ENCODE results near the gene GGT6.

The GGT6 gene

GRCh38 chr17:4574448-4575045 lies 14.2 kb upstream of the GGT6 start:
- H3K9me3 ChIP-seq (ENCODE audit: control insufficient read depth, insufficient read depth, low read depth, low read length) = no peaks in the 10 kb centered on the region
- H3K27me3 ChIP-seq (ENCODE audit: control insufficient read depth, insufficient read depth, low read length) = no peaks in the 10 kb centered on the region
- no peak overlapping the region for H3K4me3 ChIP-seq (ENCODE audit: low read depth, low read length)
- H3K36me3 ChIP-seq (ENCODE audit: control insufficient read depth, insufficient read depth, low read length) = no peaks in the 10 kb centered on the region
- H3K4me1 ChIP-seq (ENCODE audit: control insufficient read depth, insufficient read depth, low read length) = peaks cover 26% of the 10 kb centered on the region
- H3K9ac ChIP-seq (ENCODE audit: low read length) = no peak overlapping the region
- no peak overlapping the region for H3K27ac ChIP-seq (ENCODE audit: low read depth, low read length)

GRCh38 chr17:4573669-4574068 lies 13.3 kb upstream of the GGT6 start:
- Histone ChIP-seq H3K9me3 (ENCODE audit: control insufficient read depth, insufficient read depth, low read depth, low read length) (no peaks in the 10 kb centered on the region), H3K27ac (ENCODE audit: low read depth, low read length) (no peak overlapping the region), H3K4me3 (ENCODE audit: low read depth, low read length) (no peak overlapping the region), H3K36me3 (ENCODE audit: control insufficient read depth, insufficient read depth, low read length) (no peaks in the 10 kb centered on the region), H3K27me3 (ENCODE audit: control insufficient read depth, insufficient read depth, low read length) (no peaks in the 10 kb centered on the region), H3K9ac (ENCODE audit: low read length) (no peak overlapping the region), H3K4me1 (ENCODE audit: control insufficient read depth, insufficient read depth, low read length) (peaks cover 26% of the 10 kb centered on the region)

GRCh38 chr17:4573115-4573514 lies 12.7 kb upstream of the GGT6 start:
- H3K9ac ChIP-seq (ENCODE audit: low read length) = no peak overlapping the region
- no peaks in the 10 kb centered on the region for H3K36me3 ChIP-seq (ENCODE audit: control insufficient read depth, insufficient read depth, low read length)
- H3K27me3 ChIP-seq (ENCODE audit: control insufficient read depth, insufficient read depth, low read length) = no peaks in the 10 kb centered on the region
- H3K4me1 ChIP-seq (ENCODE audit: control insufficient read depth, insufficient read depth, low read length) = peaks cover 29% of the 10 kb centered on the region
- H3K9me3 ChIP-seq (ENCODE audit: control insufficient read depth, insufficient read depth, low read depth, low read length) = no peaks in the 10 kb centered on the region
- no peak overlapping the region for H3K4me3 ChIP-seq (ENCODE audit: low read depth, low read length)
- no peak overlapping the region for H3K27ac ChIP-seq (ENCODE audit: low read depth, low read length)

- no peak overlapping the region for H3K4me3 ChIP-seq (ENCODE audit: low read depth, low read length)
- peaks cover 25% of the 10 kb centered on the region for H3K4me1 ChIP-seq (ENCODE audit: control insufficient read depth, insufficient read depth, low read length)
- no peaks in the 10 kb centered on the region for H3K9me3 ChIP-seq (ENCODE audit: control insufficient read depth, insufficient read depth, low read depth, low read length)
- H3K9ac ChIP-seq (ENCODE audit: low read length) = no peak overlapping the region
- H3K36me3 ChIP-seq (ENCODE audit: control insufficient read depth, insufficient read depth, low read length) = no peaks in the 10 kb centered on the region
- H3K27me3 ChIP-seq (ENCODE audit: control insufficient read depth, insufficient read depth, low read length) = no peaks in the 10 kb centered on the region
- no peak overlapping the region for H3K27ac ChIP-seq (ENCODE audit: low read depth, low read length)
Observed at GRCh38 chr17:4572131-4572530, 11.8 kb upstream of the GGT6 start.

GRCh38 chr17:4569591-4569990 lies 9.2 kb upstream of the GGT6 start:
- no peak overlapping the region for H3K9ac ChIP-seq (ENCODE audit: low read length)
- no peaks in the 10 kb centered on the region for H3K36me3 ChIP-seq (ENCODE audit: control insufficient read depth, insufficient read depth, low read length)
- H3K4me1 ChIP-seq (ENCODE audit: control insufficient read depth, insufficient read depth, low read length) = peaks cover 6% of the 10 kb centered on the region
- no peaks in the 10 kb centered on the region for H3K9me3 ChIP-seq (ENCODE audit: control insufficient read depth, insufficient read depth, low read depth, low read length)
- no peak overlapping the region for H3K27ac ChIP-seq (ENCODE audit: low read depth, low read length)
- no peak overlapping the region for H3K4me3 ChIP-seq (ENCODE audit: low read depth, low read length)
- no peaks in the 10 kb centered on the region for H3K27me3 ChIP-seq (ENCODE audit: control insufficient read depth, insufficient read depth, low read length)

- Histone ChIP-seq H3K27me3 (ENCODE audit: control insufficient read depth, insufficient read depth, low read length) (no peaks in the 10 kb centered on the region), H3K27ac (ENCODE audit: low read depth, low read length) (no peak overlapping the region), H3K9ac (ENCODE audit: low read length) (no peak overlapping the region), H3K4me1 (ENCODE audit: control insufficient read depth, insufficient read depth, low read length) (peaks cover 6% of the 10 kb centered on the region), H3K4me3 (ENCODE audit: low read depth, low read length) (no peak overlapping the region), H3K36me3 (ENCODE audit: control insufficient read depth, insufficient read depth, low read length) (no peaks in the 10 kb centered on the region), H3K9me3 (ENCODE audit: control insufficient read depth, insufficient read depth, low read depth, low read length) (no peaks in the 10 kb centered on the region)
Observed at GRCh38 chr17:4566785-4567184, 6.4 kb upstream of the GGT6 start.

GRCh38 chr17:4565209-4566141 lies 5.1 kb upstream of the GGT6 start:
- Histone ChIP-seq H3K27ac (ENCODE audit: low read depth, low read length) (no peak overlapping the region), H3K9me3 (ENCODE audit: control insufficient read depth, insufficient read depth, low read depth, low read length) (no peaks in the 10 kb centered on the region), H3K4me3 (ENCODE audit: low read depth, low read length) (no peak overlapping the region), H3K27me3 (ENCODE audit: control insufficient read depth, insufficient read depth, low read length) (no peaks in the 10 kb centered on the region), H3K36me3 (ENCODE audit: control insufficient read depth, insufficient read depth, low read length) (no peaks in the 10 kb centered on the region), H3K9ac (ENCODE audit: low read length) (no peak overlapping the region), H3K4me1 (ENCODE audit: control insufficient read depth, insufficient read depth, low read length) (peaks cover 9% of the 10 kb centered on the region)

GRCh38 chr17:4562015-4562969 lies 1.9 kb upstream of the GGT6 start:
- Histone ChIP-seq H3K4me3 (ENCODE audit: low read depth, low read length) (no peak overlapping the region), H3K4me1 (ENCODE audit: control insufficient read depth, insufficient read depth, low read length) (peaks cover 7% of the 10 kb centered on the region; the same call in 1 of the 2 replicates), H3K9ac (ENCODE audit: low read length) (no peak overlapping the region), H3K9me3 (ENCODE audit: control insufficient read depth, insufficient read depth, low read depth, low read length) (no peaks in the 10 kb centered on the region), H3K36me3 (ENCODE audit: control insufficient read depth, insufficient read depth, low read length) (no peaks in the 10 kb centered on the region), H3K27ac (ENCODE audit: low read depth, low read length) (no peak overlapping the region), H3K27me3 (ENCODE audit: control insufficient read depth, insufficient read depth, low read length) (no peaks in the 10 kb centered on the region)

GRCh38 chr17:4560837-4561256 lies 470 bp upstream of the GGT6 start:
- H3K27me3 ChIP-seq (ENCODE audit: control insufficient read depth, insufficient read depth, low read length) = no peaks in the 10 kb centered on the region
- H3K27ac ChIP-seq (ENCODE audit: low read depth, low read length) = no peak overlapping the region
- H3K9ac ChIP-seq (ENCODE audit: low read length) = no peak overlapping the region

GRCh38 chr17:4559966-4560365 lies 411 bp downstream of the GGT6 start:
- H3K36me3 ChIP-seq (ENCODE audit: control insufficient read depth, insufficient read depth, low read length) = no peaks in the 10 kb centered on the region
- no peak overlapping the region for H3K9ac ChIP-seq (ENCODE audit: low read length)
- no peaks in the 10 kb centered on the region for H3K9me3 ChIP-seq (ENCODE audit: control insufficient read depth, insufficient read depth, low read depth, low read length)
- H3K27me3 ChIP-seq (ENCODE audit: control insufficient read depth, insufficient read depth, low read length) = no peaks in the 10 kb centered on the region
- no peak overlapping the region for H3K4me3 ChIP-seq (ENCODE audit: low read depth, low read length)
- peaks cover 18% of the 10 kb centered on the region for H3K4me1 ChIP-seq (ENCODE audit: control insufficient read depth, insufficient read depth, low read length)
- H3K27ac ChIP-seq (ENCODE audit: low read depth, low read length) = no peak overlapping the region

More at GRCh38 chr17:4560837-4561256, 470 bp upstream of the GGT6 start:
- Histone ChIP-seq H3K36me3 (ENCODE audit: control insufficient read depth, insufficient read depth, low read length) (no peaks in the 10 kb centered on the region), H3K4me1 (ENCODE audit: control insufficient read depth, insufficient read depth, low read length) (peaks cover 14% of the 10 kb centered on the region), H3K9me3 (ENCODE audit: control insufficient read depth, insufficient read depth, low read depth, low read length) (no peaks in the 10 kb centered on the region), H3K4me3 (ENCODE audit: low read depth, low read length) (no peak overlapping the region)
